C4-2B (cell line): Measurements from ENCODE around the gene SETD2.
"Not testable (repeated sequence)": the region's sequence is repeated elsewhere in the genome, so short reads cannot be mapped to it uniquely, and the experiment has no call there.

Source experiments
- H3K27ac ChIP-seq: fragments of 450-650 bp; 2 replicates; pipeline ENCODE4 v1.5.1; 2017
- ZFX ChIP-seq: fragments of 450-650 bp; IDR thresholded peaks from 2 replicates; pipeline ENCODE4 v1.6.1; 2017
- TF ChIP-seq, protein P1 (sequence below): fragments of 450-650 bp; conservative IDR thresholded peaks from 2 replicates; pipeline ENCODE4 v1.5.1; 2017; ENCODE audit warnings: mild to moderate bottlenecking

Gene SETD2, protein sequence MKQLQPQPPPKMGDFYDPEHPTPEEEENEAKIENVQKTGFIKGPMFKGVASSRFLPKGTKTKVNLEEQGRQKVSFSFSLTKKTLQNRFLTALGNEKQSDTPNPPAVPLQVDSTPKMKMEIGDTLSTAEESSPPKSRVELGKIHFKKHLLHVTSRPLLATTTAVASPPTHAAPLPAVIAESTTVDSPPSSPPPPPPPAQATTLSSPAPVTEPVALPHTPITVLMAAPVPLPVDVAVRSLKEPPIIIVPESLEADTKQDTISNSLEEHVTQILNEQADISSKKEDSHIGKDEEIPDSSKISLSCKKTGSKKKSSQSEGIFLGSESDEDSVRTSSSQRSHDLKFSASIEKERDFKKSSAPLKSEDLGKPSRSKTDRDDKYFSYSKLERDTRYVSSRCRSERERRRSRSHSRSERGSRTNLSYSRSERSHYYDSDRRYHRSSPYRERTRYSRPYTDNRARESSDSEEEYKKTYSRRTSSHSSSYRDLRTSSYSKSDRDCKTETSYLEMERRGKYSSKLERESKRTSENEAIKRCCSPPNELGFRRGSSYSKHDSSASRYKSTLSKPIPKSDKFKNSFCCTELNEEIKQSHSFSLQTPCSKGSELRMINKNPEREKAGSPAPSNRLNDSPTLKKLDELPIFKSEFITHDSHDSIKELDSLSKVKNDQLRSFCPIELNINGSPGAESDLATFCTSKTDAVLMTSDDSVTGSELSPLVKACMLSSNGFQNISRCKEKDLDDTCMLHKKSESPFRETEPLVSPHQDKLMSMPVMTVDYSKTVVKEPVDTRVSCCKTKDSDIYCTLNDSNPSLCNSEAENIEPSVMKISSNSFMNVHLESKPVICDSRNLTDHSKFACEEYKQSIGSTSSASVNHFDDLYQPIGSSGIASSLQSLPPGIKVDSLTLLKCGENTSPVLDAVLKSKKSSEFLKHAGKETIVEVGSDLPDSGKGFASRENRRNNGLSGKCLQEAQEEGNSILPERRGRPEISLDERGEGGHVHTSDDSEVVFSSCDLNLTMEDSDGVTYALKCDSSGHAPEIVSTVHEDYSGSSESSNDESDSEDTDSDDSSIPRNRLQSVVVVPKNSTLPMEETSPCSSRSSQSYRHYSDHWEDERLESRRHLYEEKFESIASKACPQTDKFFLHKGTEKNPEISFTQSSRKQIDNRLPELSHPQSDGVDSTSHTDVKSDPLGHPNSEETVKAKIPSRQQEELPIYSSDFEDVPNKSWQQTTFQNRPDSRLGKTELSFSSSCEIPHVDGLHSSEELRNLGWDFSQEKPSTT (N-terminal part only)

DNA sequence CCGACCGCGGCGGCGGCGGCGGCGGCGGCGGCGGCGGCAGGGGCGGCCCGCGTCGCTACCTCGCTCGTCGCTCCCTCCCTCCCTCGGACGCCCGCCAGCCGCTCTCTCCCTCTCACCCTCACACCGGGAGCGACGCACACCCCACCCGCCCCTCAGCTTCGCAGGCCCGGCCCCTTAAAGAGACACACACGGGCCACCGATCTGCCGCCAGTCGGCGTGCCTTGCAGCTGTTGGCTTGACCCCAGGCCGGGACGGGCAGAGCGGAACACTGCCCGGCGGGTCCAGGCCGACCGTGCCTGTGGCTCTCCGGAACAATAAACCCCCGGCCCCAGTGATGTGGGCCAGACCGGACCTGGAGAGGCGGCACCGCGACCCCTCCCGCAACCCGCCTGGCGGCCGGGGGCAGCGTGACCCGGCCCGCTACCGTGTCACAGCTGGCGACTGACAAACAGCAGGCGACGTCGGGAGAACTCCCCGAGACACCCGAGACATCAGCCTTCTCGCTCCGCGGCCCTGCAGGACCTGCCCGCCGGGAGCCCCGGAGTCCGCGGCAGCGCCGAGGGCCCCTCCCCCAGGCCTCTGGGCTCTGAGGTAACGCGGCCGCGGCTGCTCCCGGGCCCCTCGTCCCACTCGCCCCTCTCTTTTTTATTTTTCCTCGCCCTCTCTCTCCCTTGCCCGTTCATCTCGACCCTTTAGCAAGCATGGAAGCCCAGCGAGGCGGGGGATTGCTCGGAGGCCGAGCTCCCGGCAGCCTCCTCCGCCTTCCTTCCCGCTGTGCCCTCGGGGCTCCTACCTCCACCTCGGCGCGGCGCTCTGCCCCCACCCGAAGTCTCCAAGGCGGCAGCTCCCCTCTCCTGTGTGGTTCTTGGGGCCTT lies at the start of gene SETD2:
Gene SETD2 (minus strand): TSS at position 107 of the 875 bp plus-strand sequence. CDS start 189 bp downstream, outside the sequence.
- H3K27ac ChIP-seq, result peak within 1 kb of the TSS; percentile 96
- TF ChIP-seq, protein P1, sequence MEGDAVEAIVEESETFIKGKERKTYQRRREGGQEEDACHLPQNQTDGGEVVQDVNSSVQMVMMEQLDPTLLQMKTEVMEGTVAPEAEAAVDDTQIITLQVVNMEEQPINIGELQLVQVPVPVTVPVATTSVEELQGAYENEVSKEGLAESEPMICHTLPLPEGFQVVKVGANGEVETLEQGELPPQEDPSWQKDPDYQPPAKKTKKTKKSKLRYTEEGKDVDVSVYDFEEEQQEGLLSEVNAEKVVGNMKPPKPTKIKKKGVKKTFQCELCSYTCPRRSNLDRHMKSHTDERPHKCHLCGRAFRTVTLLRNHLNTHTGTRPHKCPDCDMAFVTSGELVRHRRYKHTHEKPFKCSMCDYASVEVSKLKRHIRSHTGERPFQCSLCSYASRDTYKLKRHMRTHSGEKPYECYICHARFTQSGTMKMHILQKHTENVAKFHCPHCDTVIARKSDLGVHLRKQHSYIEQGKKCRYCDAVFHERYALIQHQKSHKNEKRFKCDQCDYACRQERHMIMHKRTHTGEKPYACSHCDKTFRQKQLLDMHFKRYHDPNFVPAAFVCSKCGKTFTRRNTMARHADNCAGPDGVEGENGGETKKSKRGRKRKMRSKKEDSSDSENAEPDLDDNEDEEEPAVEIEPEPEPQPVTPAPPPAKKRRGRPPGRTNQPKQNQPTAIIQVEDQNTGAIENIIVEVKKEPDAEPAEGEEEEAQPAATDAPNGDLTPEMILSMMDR, result peak; percentile 27
- no peak; the same call in 1 of the 2 replicates for TF ChIP-seq ZFX

DNA sequence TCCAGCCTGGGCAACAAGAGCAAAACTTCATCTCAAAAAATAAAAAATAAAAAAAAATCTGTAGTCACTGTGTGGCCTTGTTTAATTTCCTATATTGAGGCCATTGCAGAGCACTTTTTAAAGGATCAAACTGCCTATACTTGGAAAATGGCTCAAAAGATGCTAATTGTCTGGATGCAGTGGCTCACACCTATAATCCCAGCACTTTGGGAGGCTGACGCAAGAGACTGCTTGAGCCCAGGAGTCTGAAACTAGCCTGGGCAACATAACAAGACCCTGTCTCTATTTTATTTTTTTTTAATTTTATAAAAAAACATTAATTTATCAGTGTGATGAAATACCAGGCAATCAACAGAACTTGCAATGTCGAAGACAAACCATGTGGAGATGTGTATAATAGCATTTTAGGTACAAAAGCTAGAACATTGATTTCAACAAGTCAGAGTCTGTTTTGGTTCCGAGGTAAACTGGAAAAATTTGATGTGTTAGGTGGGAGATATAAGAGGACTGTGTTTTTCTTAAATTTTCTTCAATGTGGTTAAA lies 47.0 kb upstream of the SETD2 start:
- no peak for TF ChIP-seq ZFX
- TF ChIP-seq, protein P1, result no peak

DNA sequence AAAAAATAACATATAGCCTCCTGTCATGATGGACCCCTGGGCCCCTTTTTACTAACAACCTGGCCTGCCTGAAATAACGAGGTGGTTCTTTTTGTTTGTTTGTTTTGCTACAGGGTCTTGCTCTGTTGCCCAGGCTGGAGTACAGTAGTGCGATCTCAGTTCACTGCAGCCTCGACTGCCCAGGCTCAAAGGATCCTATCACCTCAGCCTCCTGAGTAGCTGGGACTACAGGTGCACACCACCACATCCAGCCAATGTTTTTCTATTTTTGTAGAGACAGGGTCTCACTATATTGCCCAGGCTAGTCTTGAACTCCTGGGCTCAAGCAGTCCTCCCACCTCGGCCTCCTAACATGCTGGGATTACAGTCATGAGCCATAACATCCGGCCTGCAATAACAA lies 42.1 kb upstream of the SETD2 start:
- H3K27ac ChIP-seq, result not testable (repeated sequence)

More for the DNA sequence above, 47.0 kb upstream of the SETD2 start:
- no peak overlapping the region for H3K27ac ChIP-seq

DNA sequence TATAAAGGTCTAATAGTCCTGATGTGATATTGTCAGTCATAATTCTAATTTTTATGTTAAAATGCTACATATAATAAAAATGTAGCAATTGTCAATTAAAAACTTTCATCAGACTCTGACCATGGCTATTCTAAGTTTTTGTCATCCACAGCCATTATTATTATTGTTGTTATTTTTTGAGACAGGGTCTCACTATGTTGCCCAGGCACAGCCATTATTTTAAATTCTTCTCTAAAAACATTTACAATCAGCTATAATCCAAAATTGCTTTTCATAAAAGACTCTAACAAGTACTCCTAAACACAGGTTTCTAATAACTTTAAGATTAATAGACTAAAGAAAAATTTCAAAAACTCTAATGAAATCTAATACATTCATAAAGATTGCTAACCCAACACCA lies 41.0 kb upstream of the SETD2 start:
- H3K27ac ChIP-seq, result no peak overlapping the region
- TF ChIP-seq, protein P1, result no peak
- TF ChIP-seq ZFX, result no peak

DNA sequence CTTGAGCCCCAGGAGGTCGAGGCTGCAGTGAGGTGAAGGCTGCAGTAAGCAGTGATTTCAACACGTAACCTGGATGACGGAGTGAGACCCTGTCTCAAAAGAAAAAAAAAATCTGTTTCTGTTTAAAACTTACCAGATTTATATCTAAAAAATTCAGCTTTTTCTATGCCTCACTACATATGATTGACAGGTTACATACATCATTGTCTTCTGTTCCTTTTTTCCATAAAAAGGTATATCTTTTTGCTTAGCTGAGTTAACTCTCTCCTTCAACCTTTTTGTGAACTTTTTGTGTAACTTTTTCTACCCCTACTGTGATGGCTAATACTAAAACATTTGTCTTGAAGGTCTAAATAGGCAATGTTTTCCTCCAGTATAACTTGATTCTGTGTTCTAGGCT lies 38.6 kb upstream of the SETD2 start:
- no peak for TF ChIP-seq ZFX
- TF ChIP-seq, protein P1, result no peak
- H3K27ac ChIP-seq, result no peak overlapping the region

DNA sequence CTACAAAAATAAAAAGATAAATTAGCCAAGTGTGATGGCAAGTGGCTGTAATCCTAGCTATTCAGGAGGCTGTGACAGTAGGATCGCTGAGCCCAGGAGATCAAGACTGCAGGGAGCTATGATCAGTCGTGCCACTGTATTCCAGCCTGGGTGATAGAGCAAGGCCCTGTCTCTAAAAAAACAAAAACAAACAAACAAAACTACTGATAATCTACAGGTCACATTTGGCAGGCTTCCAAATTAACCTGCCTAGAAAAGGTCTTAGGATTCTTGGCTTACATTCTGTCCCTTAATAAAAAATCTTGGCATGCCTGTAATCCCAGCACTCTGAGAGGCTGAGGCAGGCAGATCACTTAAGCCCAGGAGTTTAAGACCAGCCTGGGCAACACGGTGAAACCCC lies 33.4 kb upstream of the SETD2 start:
- no peak overlapping the region for H3K27ac ChIP-seq
- TF ChIP-seq ZFX, result no peak
- TF ChIP-seq, protein P1, result no peak

DNA sequence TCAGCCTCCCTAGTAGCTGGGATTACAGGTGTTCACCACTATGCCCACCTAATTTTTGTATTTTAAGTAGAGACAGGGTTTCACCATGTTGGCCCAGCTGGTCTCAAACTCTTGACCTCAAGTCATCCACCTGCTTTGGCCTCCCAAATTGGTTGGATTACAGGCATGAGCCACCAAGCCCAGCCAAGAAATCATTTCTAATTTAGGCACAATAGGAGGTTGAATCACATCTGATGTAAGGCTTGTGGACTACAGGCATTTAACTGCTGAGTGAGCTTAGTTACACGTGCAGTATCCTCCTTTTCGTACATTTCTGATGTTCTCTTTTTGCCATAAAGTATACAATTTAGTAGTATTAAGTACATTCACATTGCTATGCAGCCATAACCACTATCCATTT lies 31.1 kb upstream of the SETD2 start:
- H3K27ac ChIP-seq, result no peak overlapping the region
- TF ChIP-seq ZFX, result no peak
- TF ChIP-seq, protein P1, result no peak
